GM18951 (cell line): ENCODE results near the gene TBX15.
A peak's percentile ranks its signal among the peaks of the same experiment; 100 is the strongest.

Experiments
- POLR2A ChIP-seq: IDR thresholded peaks from 4 replicates; pipeline ENCODE4 v1.6.1; 2011; ENCODE audit warnings: mild to moderate bottlenecking; ENCODE audit not compliant: insufficient read length, insufficient read depth; ENCODE audit errors: extremely low read depth
- in situ Hi-C: fragments of 300-500 bp; cut with MboI; formaldehyde crosslinking; loops from one replicate; pipeline ENCODE4 v1.12.0; 2022; ENCODE audit warnings: low sequenced_read_pairs, mixed read lengths, inconsistent platforms; ENCODE audit not compliant: unreplicated experiment

TBX15 gene

DNA sequence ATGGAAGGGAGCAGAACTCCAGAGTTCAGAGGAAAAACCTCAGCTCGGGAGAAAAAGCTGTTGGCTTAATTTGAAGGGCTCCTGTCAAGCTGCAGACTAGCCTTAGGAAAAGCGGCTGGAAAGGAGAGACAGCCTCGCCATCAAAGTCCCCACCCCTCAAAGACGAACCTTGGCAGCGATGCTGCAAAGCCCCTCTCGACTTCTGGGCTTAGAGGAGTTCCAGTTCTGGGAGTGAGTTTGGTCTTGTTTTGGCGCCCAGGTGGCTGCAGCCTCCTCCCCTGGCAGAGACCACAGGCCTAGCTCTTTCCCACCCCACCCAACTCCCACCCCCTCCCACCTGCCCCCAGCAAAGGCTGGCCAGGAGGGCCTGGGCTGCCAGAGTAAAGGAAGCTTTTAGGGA lies 9.1 kb upstream of the TBX15 start:
- no peak for TF ChIP-seq POLR2A
- in situ Hi-C loops, result no loop called here

DNA sequence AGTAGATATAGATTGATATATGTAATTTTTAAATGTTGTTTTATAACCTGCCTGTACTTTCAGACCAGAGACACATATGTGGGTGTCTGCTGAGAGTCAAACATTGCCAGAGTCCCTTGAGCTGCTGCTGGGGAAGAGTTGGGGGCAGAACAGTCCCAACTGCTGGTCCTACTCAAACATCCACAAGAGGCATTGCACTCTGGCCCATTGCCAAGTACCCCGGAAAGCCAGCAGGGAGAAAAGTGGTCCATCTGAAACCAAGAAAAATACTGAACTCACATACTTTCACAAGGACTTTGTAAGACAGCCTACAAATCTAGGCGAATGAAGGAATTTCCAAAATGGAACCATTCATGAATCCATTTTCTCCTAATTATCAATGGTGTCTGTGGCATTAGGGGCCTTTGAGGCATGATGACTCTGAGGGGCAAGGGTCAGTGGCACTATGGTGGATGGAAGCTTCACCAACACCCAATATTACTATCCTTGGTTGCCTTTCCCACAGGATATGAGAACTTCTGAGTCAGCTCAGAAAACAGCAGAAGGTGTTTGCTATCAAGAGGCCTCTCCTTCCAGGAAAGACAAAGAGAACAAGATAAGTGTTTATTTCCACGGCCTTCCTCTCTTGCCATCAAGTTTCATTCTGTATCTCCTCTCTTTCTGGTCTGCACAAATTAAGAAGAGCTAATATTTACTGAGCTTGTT lies 7.3 kb upstream of the TBX15 start:
- no peak for TF ChIP-seq POLR2A
- in situ Hi-C loops, result no loop called here

- in situ Hi-C loops, result no loop called here
- TF ChIP-seq POLR2A, result no peak
Observed at GRCh38 chr1:118993700-118994026, 5.5 kb upstream of the TBX15 start.

GRCh38 chr1:118992868-118993699 lies 4.9 kb upstream of the TBX15 start:
- in situ Hi-C loops, result no loop called here
- TF ChIP-seq POLR2A, result no peak

DNA sequence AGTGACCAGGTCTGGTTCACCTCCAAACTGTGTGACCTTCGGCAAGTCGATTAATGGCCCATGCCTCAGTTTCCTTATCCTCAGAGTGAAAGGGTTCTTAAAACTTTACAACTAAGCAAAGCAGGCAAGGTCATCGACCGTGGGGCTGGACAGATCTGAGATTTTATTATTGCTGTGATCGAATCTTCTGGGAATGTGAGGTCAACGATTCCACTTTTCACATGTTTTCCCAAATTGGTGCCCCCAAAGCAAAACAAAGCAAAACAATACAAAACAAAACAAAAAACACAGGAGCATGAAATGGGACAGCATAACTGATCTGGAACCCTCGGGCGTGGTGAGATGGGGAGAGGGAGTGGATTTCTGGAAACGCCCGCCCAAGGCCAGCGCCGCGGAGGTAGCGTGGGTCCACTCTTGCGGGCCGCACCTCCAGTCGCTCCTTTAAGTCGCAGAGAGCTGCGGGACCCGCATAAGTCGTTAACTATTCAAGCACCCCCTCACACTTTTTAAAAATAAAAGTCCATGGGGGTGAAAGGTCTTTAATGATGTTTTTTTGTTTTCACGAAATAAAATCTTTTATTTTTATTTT lies 4.2 kb upstream of the TBX15 start:
- TF ChIP-seq POLR2A, result no peak
- in situ Hi-C loops, result no loop called here

DNA sequence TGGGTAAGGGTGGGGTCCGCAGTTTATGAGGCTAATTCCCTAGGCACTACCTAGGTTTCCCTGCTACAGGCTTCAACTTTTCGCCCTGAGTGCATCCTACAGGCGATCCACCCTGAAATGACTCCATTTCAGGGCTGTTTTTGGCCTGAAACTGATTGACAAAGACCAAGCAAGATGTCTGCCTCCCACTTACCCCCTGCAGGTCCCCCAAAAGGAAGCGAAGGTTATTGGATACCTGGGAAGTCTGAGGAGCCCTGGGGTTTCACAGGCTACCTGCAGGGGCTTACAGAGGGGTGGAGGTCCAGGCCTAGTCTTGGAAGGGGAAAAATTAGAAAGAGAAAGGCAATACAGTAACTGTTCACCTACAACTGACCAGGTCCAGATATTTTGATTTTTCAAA lies 3.3 kb upstream of the TBX15 start:
- in situ Hi-C loops, result no loop called here
- no peak for TF ChIP-seq POLR2A

DNA sequence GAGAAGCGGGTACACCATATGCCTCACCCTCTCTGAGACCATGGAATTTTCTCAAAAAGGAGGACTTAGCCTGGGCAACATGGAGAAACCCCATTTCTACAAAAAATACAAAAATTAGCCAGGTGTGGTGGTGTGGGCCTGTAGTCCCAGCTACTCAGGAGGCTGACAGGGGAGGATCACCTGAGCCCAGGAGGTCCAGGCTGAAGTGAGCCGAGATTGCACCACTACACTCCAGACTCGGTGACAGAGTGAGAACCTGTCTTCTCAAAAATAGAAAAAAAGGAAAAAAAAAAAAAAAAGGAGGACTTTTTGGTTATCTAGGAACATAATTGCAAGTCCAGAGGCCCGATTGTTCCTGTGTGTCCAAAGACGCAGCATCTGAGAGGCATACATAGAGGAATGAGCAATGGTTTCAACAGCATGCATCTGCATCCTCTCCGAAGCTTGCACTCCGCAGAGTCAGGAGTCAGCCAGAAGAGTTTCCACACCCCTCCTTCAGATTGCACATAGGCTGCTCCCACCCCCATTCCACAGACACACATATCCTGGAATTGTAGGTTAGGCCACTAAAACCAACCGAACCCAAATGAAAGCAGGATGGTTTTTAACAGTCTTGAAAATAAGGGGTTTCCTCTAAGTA lies 2.5 kb upstream of the TBX15 start:
- in situ Hi-C loops, result no loop called here
- no peak for TF ChIP-seq POLR2A

GRCh38 chr1:118989878-118990378 lies 1.8 kb upstream of the TBX15 start:
- in situ Hi-C loops, result no loop called here
- TF ChIP-seq POLR2A, result peak; percentile 24

DNA sequence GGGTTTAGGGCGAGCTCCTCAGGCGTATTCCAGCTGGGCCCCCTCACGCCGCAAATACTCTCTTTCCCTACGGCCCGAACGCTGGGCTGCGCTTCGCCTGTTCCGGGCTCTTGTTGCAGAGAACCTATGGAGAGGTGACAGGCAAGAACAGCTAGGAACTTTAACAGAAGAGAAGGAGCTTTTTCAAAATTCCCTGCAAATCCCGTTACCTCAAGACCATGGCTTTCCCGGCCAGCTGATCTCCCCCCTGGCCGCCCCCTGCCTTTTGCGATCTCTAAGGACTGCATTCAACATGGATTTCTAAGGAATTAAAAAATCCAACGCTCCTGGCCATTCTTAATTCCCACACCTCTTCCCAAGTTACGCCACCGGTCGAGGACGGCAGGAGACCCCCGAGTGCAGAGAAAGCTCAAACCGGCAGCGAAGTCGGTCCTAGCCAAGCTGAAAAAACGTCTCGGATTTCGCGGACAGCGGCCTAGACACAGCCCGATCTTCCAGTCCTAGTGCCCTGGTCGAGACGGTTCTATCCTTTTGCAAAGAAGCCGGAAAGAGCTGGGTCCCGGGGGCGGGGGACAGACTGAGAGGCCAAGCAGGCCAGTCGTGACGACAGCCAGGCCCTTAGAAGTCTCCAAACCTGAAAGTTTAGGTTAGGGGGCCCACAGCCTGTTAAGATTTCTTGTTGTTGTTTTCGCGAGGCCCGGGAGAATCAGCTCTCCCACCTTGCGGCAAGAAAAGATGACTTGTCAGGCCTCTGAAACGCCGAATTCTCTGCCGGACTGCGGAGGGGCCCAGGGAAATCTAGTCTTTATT lies 1.1 kb upstream of the TBX15 start:
- no peak for TF ChIP-seq POLR2A
- in situ Hi-C loops, result no loop called here

- in situ Hi-C loops, result no loop called here
- TF ChIP-seq POLR2A, result peak; percentile 56
Observed at GRCh38 chr1:118987468-118988185, 516 bp downstream of the TBX15 start.

GRCh38 chr1:118986555-118987467 lies 1.3 kb downstream of the TBX15 start:
- in situ Hi-C loops, result no loop called here
- peak; percentile 16 for TF ChIP-seq POLR2A
